LHCN-M2 (cell line): Measurements from ENCODE around the gene GET4. TPM values are rescaled to one million over a fixed set of nuclear protein-coding genes. Genes with fewer than 3 reads are reported as not detected.
A peak's percentile ranks its signal among the peaks of the same experiment; 100 is the strongest.

ENCODE experiments used
- DNase-seq: peaks from one replicate; pipeline ENCODE4 v3.0.0-alpha.2; 2012; ENCODE audit warnings: low read depth
- polyA plus RNA-seq: library from polyadenylated mRNA; unstranded; fragments of >200 nt; gene quantifications from one replicate; pipeline ENCODE4 v1.2.1, GENCODE V29; 2012; ENCODE audit warnings: missing spikeins
- total RNA-seq: library from RNA; depleted of rRNA; stranded (reverse); fragments of >200 nt; gene quantifications from 2 replicates; pipeline ENCODE4 v1.2.3, GENCODE V29; 2014; rRNA removed

GET4 gene
- 28.0 and 33.7 TPM in 2 replicates for total RNA-seq
- polyA plus RNA-seq, result 32.6 TPM

- DNase-seq, result peak; percentile 94
Observed at GRCh38 chr7:876077-876971, at the start of gene GET4. TSS of gene GET4 (plus strand) at chr7:876554. CDS start at chr7:876646, 92 bp downstream.

- DNase-seq, result no peak
Observed at GRCh38 chr7:828793-829561, 47.4 kb upstream of the GET4 start.

GRCh38 chr7:830069-830468 is 46.3 kb upstream of the GET4 start:
- no peak for DNase-seq

- DNase-seq, result peak; percentile 91
Observed at GRCh38 chr7:831596-832166, 44.7 kb upstream of the GET4 start.

- peak; percentile 66 for DNase-seq
Observed at GRCh38 chr7:832167-832967, 44.0 kb upstream of the GET4 start, which contains the start of gene SUN1. TSS of gene SUN1 (plus strand) at chr7:832476. CDS start at chr7:832525, 49 bp downstream.

GRCh38 chr7:832968-833424 is 43.4 kb upstream of the GET4 start:
- DNase-seq, result no peak

GRCh38 chr7:833601-834258 is 42.6 kb upstream of the GET4 start:
- no peak for DNase-seq

GRCh38 chr7:834277-834676 is 42.1 kb upstream of the GET4 start:
- DNase-seq, result no peak

GRCh38 chr7:835021-835420 is 41.3 kb upstream of the GET4 start:
- DNase-seq, result no peak

- DNase-seq, result no peak
Observed at GRCh38 chr7:835485-836401, 40.6 kb upstream of the GET4 start.

GRCh38 chr7:836429-836828 is 39.9 kb upstream of the GET4 start:
- peak; percentile 35 for DNase-seq

GRCh38 chr7:837001-837400 is 39.4 kb upstream of the GET4 start:
- no peak for DNase-seq

GRCh38 chr7:840001-840600 is 36.3 kb upstream of the GET4 start:
- DNase-seq, result no peak

- DNase-seq, result no peak
Observed at GRCh38 chr7:841943-842342, 34.4 kb upstream of the GET4 start.

- no peak for DNase-seq
Observed at GRCh38 chr7:842431-843031, 33.8 kb upstream of the GET4 start.

GRCh38 chr7:843230-843629 is 33.1 kb upstream of the GET4 start:
- no peak for DNase-seq

- no peak for DNase-seq
Observed at GRCh38 chr7:844043-844442, 32.3 kb upstream of the GET4 start.

GRCh38 chr7:844514-844913 is 31.8 kb upstream of the GET4 start:
- DNase-seq, result no peak

- DNase-seq, result no peak
Observed at GRCh38 chr7:845091-845490, 31.3 kb upstream of the GET4 start.
